ENCODE results near the gene NKAPD1. TPM values are rescaled to one million over a fixed set of nuclear protein-coding genes. Genes with fewer than 3 reads are reported as not detected.
"Not testable (repeated sequence)": the region's sequence is repeated elsewhere in the genome, so short reads cannot be mapped to it uniquely, and the experiment has no call there.

NKAPD1 gene
- total RNA-seq (10 to 100 TPM in 4 of 5 donors, 1 to 10 TPM in 1; 8.7 to 26.1 (median 23.5) TPM), polyA plus RNA-seq (10 to 100 TPM; 11.1 to 16.8 (median 14.3) TPM)
- long read RNA-seq, donor 1, partial matches to known transcripts: 0 of 5 reads
- long read RNA-seq, donor 1, other reads (novel, unspliced or antisense): 0 of 5 reads
- long read RNA-seq, donor 2, transcript NKAPD1-202 (6 exons, 3,669 nt): major isoform, 6 of 7 reads
- long read RNA-seq, donor 2, partial matches to known transcripts: 0 of 7 reads
- long read RNA-seq, donor 2, other reads (novel, unspliced or antisense): 0 of 7 reads
- long read RNA-seq, donor 3, transcript NKAPD1-202 (6 exons, 3,669 nt): major isoform, 5 of 5 reads
- long read RNA-seq, donor 3, partial matches to known transcripts: 0 of 5 reads
- long read RNA-seq, donor 3, other reads (novel, unspliced or antisense): 0 of 5 reads
- long read RNA-seq, donor 4: 0 reads
- long read RNA-seq, donor 5, transcript NKAPD1-202 (6 exons, 3,669 nt): major isoform, 6 of 8 reads
- long read RNA-seq, donor 5, partial matches to known transcripts: 0 of 8 reads
- long read RNA-seq, donor 5, other reads (novel, unspliced or antisense): 0 of 8 reads
- long read RNA-seq, donor 6, transcript NKAPD1-202 (6 exons, 3,669 nt): major isoform, 17 of 31 reads
- long read RNA-seq, donor 6, partial matches to known transcripts: 10 of 31 reads
- long read RNA-seq, donor 6, other reads (novel, unspliced or antisense): 0 of 31 reads
- long read RNA-seq, donor 7, partial matches to known transcripts: 5 of 9 reads
- long read RNA-seq, donor 7, other reads (novel, unspliced or antisense): 0 of 9 reads
- long read RNA-seq, donor 8, transcript NKAPD1-202 (6 exons, 3,669 nt): major isoform, 5 of 7 reads
- long read RNA-seq, donor 8, partial matches to known transcripts: 0 of 7 reads
- long read RNA-seq, donor 8, other reads (novel, unspliced or antisense): 0 of 7 reads
- long read RNA-seq, donor 9, transcript NKAPD1-202 (6 exons, 3,669 nt): major isoform, 7 of 8 reads
- long read RNA-seq, donor 9, partial matches to known transcripts: 0 of 8 reads
- long read RNA-seq, donor 9, other reads (novel, unspliced or antisense): 0 of 8 reads
- long read RNA-seq, donor 10, partial matches to known transcripts: 5 of 5 reads
- long read RNA-seq, donor 10, other reads (novel, unspliced or antisense): 0 of 5 reads

- Histone ChIP-seq H3K27me3 (no peaks in the 10 kb centered on the region), H3K9me3 (no peaks in the 10 kb centered on the region), H3K27ac (peak within 1 kb of the TSS; percentile 85 to 96 (median 91)), H3K4me3 (peak within 1 kb of the TSS; percentile 69 to 98 (median 86)), H3K4me1 (peaks cover 9 to 36% (median 20%) of the 10 kb centered on the region in 4 donors), H3K36me3 (peaks cover 9 to 38% (median 36%) of the 10 kb centered on the region in 4 donors)
- intact Hi-C loops (cut with DNase I; ENCODE audit: low total_unique reads): no loop called here
- DNase-seq: peak; percentile 82 to 93
- 0 to 1% (median 0%) methylated on average over 39 to 43 of the region's 43 CpGs for WGBS, 5 donors
- peak in 1 of 7 experiments; percentile 26 for TF ChIP-seq CTCF (IDR thresholded peaks at IDR 0.05)
- no peak for TF ChIP-seq EP300 (IDR thresholded peaks at IDR 0.05)
- peak in 2 of 3 donors; percentile 43 to 80 for TF ChIP-seq POLR2AphosphoS5 (IDR thresholded peaks at IDR 0.05)
Measured at GRCh38 chr11:112073941-112074811, at the start of gene NKAPD1, which contains the start of gene PIH1D2. Gene NKAPD1, plus strand, starts transcription at chr11:112074299. Its CDS starts 1,276 bp downstream, at chr11:112075575. Gene PIH1D2, minus strand, starts transcription at chr11:112074017. Its CDS starts 843 bp downstream, at chr11:112073174.

GRCh38 chr11:112024773-112025678 is 49.1 kb upstream of the NKAPD1 start, which contains the start of gene DLAT:
Gene DLAT, plus strand, starts transcription at chr11:112025408. Its CDS starts 65 bp downstream, at chr11:112025473.
- H3K36me3 ChIP-seq: peaks cover 19 to 41% (median 36%) of the 10 kb centered on the region in 4 donors
- H3K4me1 ChIP-seq: peaks cover 10 to 37% (median 22%) of the 10 kb centered on the region in 4 donors
- TF ChIP-seq POLR2AphosphoS5 (IDR thresholded peaks at IDR 0.05): peak; percentile 35 to 84 (median 83)
- TF ChIP-seq CTCF (IDR thresholded peaks at IDR 0.05): no peak
- TF ChIP-seq EP300 (IDR thresholded peaks at IDR 0.05): no peak
- TF ChIP-seq POLR2A (IDR thresholded peaks at IDR 0.05): peak in 1 of 4 donors; percentile 15
- DNase-seq: peak; percentile 88 to 95
- WGBS, 5 donors: 0 to 1% (median 1%) methylated on average over 29 to 71 of the region's 71 CpGs
- H3K27me3 ChIP-seq: no peaks in the 10 kb centered on the region
- peak within 1 kb of the TSS; percentile 76 to 94 (median 83) for H3K4me3 ChIP-seq
- H3K27ac ChIP-seq: peak within 1 kb of the TSS; percentile 82 to 96 (median 93)
- no peaks in the 10 kb centered on the region for H3K9me3 ChIP-seq
- intact Hi-C loops (cut with DNase I; ENCODE audit: low total_unique reads): no loop called here

- H3K27me3 ChIP-seq: no peaks in the 10 kb centered on the region
- intact Hi-C loops (cut with DNase I; ENCODE audit: low total_unique reads): no loop called here
- DNase-seq: no peak
- WGBS, 5 donors: 0% methylated on average over 3 to 8 of the region's 8 CpGs
- peak overlapping the region; percentile 76 to 94 (median 83) for H3K4me3 ChIP-seq
- H3K4me1 ChIP-seq: peaks cover 10 to 37% (median 22%) of the 10 kb centered on the region in 4 donors
- H3K9me3 ChIP-seq: no peaks in the 10 kb centered on the region
- peaks cover 19 to 41% (median 37%) of the 10 kb centered on the region in 4 donors for H3K36me3 ChIP-seq
- peak overlapping the region; percentile 82 to 96 (median 93) for H3K27ac ChIP-seq
- TF ChIP-seq EP300 (IDR thresholded peaks at IDR 0.05): no peak
- no peak for TF ChIP-seq POLR2AphosphoS5 (IDR thresholded peaks at IDR 0.05)
- TF ChIP-seq POLR2A (IDR thresholded peaks at IDR 0.05): no peak
- no peak for TF ChIP-seq CTCF (IDR thresholded peaks at IDR 0.05)
Measured at GRCh38 chr11:112025707-112026106, 48.4 kb upstream of the NKAPD1 start.

- peaks cover 10 to 37% (median 22%) of the 10 kb centered on the region in 4 donors for H3K4me1 ChIP-seq
- H3K27ac ChIP-seq; H3K27me3 ChIP-seq; H3K9me3 ChIP-seq; intact Hi-C loops (cut with DNase I; ENCODE audit: low total_unique reads); DNase-seq; H3K4me3 ChIP-seq: not testable (repeated sequence)
- WGBS, 5 donors: 93 to 98% (median 95%) methylated on average over 8 to 36 of the region's 49 CpGs
- H3K36me3 ChIP-seq: peaks cover 19 to 42% (median 41%) of the 10 kb centered on the region in 4 donors
Measured at GRCh38 chr11:112026784-112027410, 47.2 kb upstream of the NKAPD1 start.

Measured in stomach (tissue), 19 donors.